ENCODE results near the gene MCM3AP. TPM values are rescaled to one million over a fixed set of nuclear protein-coding genes. Genes with fewer than 3 reads are reported as not detected.

MCM3AP gene
- total RNA-seq, 1 experiment from 2014 or later, result 88.4 TPM

DNA sequence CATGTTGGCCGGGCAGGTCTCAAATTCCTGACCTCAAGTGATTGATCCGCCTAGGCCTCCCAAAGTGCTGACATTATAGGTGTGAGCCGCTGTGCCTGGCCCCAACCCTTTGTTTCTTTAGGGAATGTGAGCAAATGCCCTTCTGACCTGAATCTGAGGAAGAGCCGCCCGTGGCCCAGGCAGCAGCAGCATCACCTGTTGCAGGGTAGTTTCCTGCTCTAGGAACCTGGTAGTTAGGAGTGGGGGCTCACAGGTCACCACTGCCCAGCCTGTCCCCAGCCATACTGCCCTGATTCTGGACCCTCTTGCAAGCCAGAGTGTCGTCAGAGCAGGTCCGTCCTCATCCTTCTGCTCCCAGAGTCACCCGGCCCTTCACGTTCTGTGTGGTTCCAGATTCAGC lies 13.8 kb upstream of the MCM3AP start:
- POLR2A ChIA-PET, result no interaction called here
- peaks cover 0 to 2% of the 10 kb centered on the region in 2 experiments; a peak in 1 of 4 replicates for H3K36me3 ChIP-seq (ENCODE audit: control insufficient read depth in 1 of 2, insufficient read depth in 2 of 2, low read length in 2 of 2)
- ATAC-seq, result no peak
- no peaks in the 10 kb centered on the region for H3K4me1 ChIP-seq (ENCODE audit: control insufficient read depth in 1 of 2, insufficient read depth in 2 of 2, low read length in 2 of 2)
- no peak overlapping the region for H2AFZ ChIP-seq (ENCODE audit: low read depth, low read length, poor library complexity, severe bottlenecking)
- RAD21 ChIA-PET (ENCODE audit: low non-redundant PET in 1 of 2, low total read pairs in 2 of 2, uncharacterized antibody in 2 of 2, unreplicated experiment in 2 of 2), result no interaction called here
- BruUV-seq (replicated peaks), result no TSS peak
- DNase-seq (ENCODE audit: low read depth, low spot score), result no peak
- no peaks in the 10 kb centered on the region for H3K27me3 ChIP-seq (ENCODE audit: insufficient read depth, low read length)
- TF ChIP-seq, protein P1, sequence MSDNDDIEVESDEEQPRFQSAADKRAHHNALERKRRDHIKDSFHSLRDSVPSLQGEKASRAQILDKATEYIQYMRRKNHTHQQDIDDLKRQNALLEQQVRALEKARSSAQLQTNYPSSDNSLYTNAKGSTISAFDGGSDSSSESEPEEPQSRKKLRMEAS (IDR thresholded peaks at IDR 0.05), result no peak
- no peak for TF ChIP-seq CBX3 (IDR thresholded peaks at IDR 0.05; ENCODE audit: low read depth)
- TF ChIP-seq TCF7L2 (IDR thresholded peaks at IDR 0.05; ENCODE audit: borderline replicate concordance, extremely low read depth, insufficient read depth, insufficient read length), result no peak
- no peak for TF ChIP-seq SIN3A (IDR thresholded peaks at IDR 0.05; ENCODE audit: low read depth)
- TF ChIP-seq, protein P2, sequence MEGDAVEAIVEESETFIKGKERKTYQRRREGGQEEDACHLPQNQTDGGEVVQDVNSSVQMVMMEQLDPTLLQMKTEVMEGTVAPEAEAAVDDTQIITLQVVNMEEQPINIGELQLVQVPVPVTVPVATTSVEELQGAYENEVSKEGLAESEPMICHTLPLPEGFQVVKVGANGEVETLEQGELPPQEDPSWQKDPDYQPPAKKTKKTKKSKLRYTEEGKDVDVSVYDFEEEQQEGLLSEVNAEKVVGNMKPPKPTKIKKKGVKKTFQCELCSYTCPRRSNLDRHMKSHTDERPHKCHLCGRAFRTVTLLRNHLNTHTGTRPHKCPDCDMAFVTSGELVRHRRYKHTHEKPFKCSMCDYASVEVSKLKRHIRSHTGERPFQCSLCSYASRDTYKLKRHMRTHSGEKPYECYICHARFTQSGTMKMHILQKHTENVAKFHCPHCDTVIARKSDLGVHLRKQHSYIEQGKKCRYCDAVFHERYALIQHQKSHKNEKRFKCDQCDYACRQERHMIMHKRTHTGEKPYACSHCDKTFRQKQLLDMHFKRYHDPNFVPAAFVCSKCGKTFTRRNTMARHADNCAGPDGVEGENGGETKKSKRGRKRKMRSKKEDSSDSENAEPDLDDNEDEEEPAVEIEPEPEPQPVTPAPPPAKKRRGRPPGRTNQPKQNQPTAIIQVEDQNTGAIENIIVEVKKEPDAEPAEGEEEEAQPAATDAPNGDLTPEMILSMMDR (IDR thresholded peaks at IDR 0.05 in 2 of 3, conservative IDR thresholded peaks at IDR 0.05 in 1 of 3; ENCODE audit: borderline replicate concordance in 1 of 3, insufficient read depth in 1 of 3, low read depth in 2 of 3, low read length in 2 of 3), result no peak
- no peak for TF ChIP-seq SP1 (IDR thresholded peaks at IDR 0.05; ENCODE audit: low read depth)
- TF ChIP-seq, protein P3, sequence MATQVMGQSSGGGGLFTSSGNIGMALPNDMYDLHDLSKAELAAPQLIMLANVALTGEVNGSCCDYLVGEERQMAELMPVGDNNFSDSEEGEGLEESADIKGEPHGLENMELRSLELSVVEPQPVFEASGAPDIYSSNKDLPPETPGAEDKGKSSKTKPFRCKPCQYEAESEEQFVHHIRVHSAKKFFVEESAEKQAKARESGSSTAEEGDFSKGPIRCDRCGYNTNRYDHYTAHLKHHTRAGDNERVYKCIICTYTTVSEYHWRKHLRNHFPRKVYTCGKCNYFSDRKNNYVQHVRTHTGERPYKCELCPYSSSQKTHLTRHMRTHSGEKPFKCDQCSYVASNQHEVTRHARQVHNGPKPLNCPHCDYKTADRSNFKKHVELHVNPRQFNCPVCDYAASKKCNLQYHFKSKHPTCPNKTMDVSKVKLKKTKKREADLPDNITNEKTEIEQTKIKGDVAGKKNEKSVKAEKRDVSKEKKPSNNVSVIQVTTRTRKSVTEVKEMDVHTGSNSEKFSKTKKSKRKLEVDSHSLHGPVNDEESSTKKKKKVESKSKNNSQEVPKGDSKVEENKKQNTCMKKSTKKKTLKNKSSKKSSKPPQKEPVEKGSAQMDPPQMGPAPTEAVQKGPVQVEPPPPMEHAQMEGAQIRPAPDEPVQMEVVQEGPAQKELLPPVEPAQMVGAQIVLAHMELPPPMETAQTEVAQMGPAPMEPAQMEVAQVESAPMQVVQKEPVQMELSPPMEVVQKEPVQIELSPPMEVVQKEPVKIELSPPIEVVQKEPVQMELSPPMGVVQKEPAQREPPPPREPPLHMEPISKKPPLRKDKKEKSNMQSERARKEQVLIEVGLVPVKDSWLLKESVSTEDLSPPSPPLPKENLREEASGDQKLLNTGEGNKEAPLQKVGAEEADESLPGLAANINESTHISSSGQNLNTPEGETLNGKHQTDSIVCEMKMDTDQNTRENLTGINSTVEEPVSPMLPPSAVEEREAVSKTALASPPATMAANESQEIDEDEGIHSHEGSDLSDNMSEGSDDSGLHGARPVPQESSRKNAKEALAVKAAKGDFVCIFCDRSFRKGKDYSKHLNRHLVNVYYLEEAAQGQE (IDR thresholded peaks at IDR 0.05; ENCODE audit: low read depth), result no peak
- H4K20me1 ChIP-seq (ENCODE audit: insufficient read depth), result no peaks in the 10 kb centered on the region
- H3K9me2 ChIP-seq (ENCODE audit: insufficient read depth), result no peaks in the 10 kb centered on the region
- CTCF ChIA-PET, result no interaction called here
- no peak overlapping the region for H3K4me2 ChIP-seq (ENCODE audit: low read length)
- no peak overlapping the region for H3K9ac ChIP-seq (ENCODE audit: low read length)
- intact Hi-C loops (cut with micrococcal nuclease), result no loop called here
- no peak overlapping the region for H3K4me3 ChIP-seq (replicated peaks in 1 of 2; ENCODE audit: low read depth in 1 of 2, low read length in 2 of 2)
- H3K27ac ChIP-seq (ENCODE audit: low read depth, low read length), result no peak overlapping the region
- H3K9me3 ChIP-seq (ENCODE audit: control insufficient read depth in 1 of 2, insufficient read depth in 1 of 2, low read depth in 1 of 2, low read length in 2 of 2), result no peaks in the 10 kb centered on the region
- H3K79me2 ChIP-seq (ENCODE audit: insufficient read depth, low read length), result no peaks in the 10 kb centered on the region
